ENCODE data around the gene CBX7. TPM values are rescaled to one million over a fixed set of nuclear protein-coding genes. Genes with fewer than 3 reads are reported as not detected.
"Not testable (repeated sequence)": the region's sequence is repeated elsewhere in the genome, so short reads cannot be mapped to it uniquely, and the experiment has no call there.

The CBX7 gene
- total and polyA plus RNA-seq, 4 experiments from 2014 or later = 22.8 to 198 (median 110) TPM

- Histone ChIP-seq H3K36me3 (ENCODE audit: insufficient read depth, low read length) (no peaks in the 10 kb centered on the region), H3K4me3 (ENCODE audit: low read length in 2 of 2) (peak overlapping the region; percentile 49 to 63), H3K4me1 (ENCODE audit: insufficient read depth, low read length) (peaks cover 52% of the 10 kb centered on the region), H3K9me3 (ENCODE audit: control insufficient read depth in 1 of 2, low read length in 2 of 2) (no peaks in the 10 kb centered on the region), H3K27ac (ENCODE audit: low read depth, low read length) (peak overlapping the region; percentile 40), H3K27me3 (ENCODE audit: insufficient read depth, low read length) (no peaks in the 10 kb centered on the region)
- intact Hi-C loops (cut with micrococcal nuclease) = loop anchor here (1.0 to 5.0 kb wide), 5 partner anchors 46 to 358 kb away; no protein-coding TSS in a partner anchor
- H3K36me3 Mint-ChIP-seq = no peaks in the 10 kb centered on the region
- no peaks in the 10 kb centered on the region for H3K9me3 Mint-ChIP-seq
- H3K4me1 Mint-ChIP-seq = peaks cover 28 to 49% (median 40%) of the 10 kb centered on the region in 4 donors
- DNase-seq = peak; percentile 81 to 89 (median 83)
- ChIA-PET POLR2A (ENCODE audit: partially characterized antibody) (interaction anchor here (0.5 to 11.8 kb wide), 17 partner anchors 8 to 1849 kb away, joined by 3 to 433 read pairs (median 5); partner anchors contain the start of genes ATF4, CBX7, PDGFB and RPL3), CTCF (ENCODE audit: partially characterized antibody) (interaction anchor here (0.6 to 19.5 kb wide), 53 partner anchors 9 to 490 kb away, joined by 3 to 477 read pairs (median 4); partner anchors contain the start of genes CBX7, PDGFB and RPL3)
- H3K27ac Mint-ChIP-seq = peak overlapping the region; percentile 89 to 95 (median 92)
- peaks cover 0 to 2% of the 10 kb centered on the region in 2 donors for H3K27me3 Mint-ChIP-seq
- H3K4me3 Mint-ChIP-seq = peak overlapping the region; percentile 51 to 79 (median 68)
Measured at GRCh38 chr22:39170825-39171622, 18.5 kb upstream of the CBX7 start.

- Histone ChIP-seq H3K27me3 (ENCODE audit: insufficient read depth, low read length) (no peaks in the 10 kb centered on the region), H3K27ac (ENCODE audit: low read depth, low read length) (no peak overlapping the region), H3K4me3 (ENCODE audit: low read length in 2 of 2) (no peak overlapping the region), H3K36me3 (ENCODE audit: insufficient read depth, low read length) (no peaks in the 10 kb centered on the region), H3K9me3 (ENCODE audit: control insufficient read depth in 1 of 2, low read length in 2 of 2) (no peaks in the 10 kb centered on the region), H3K4me1 (ENCODE audit: insufficient read depth, low read length) (peaks cover 42% of the 10 kb centered on the region)
- H3K4me3 Mint-ChIP-seq = no peak overlapping the region
- peak overlapping the region in 3 of 7 donors; percentile 48 to 91 (median 86) for H3K27ac Mint-ChIP-seq
- H3K27me3 Mint-ChIP-seq = peaks cover 0 to 2% of the 10 kb centered on the region in 2 donors
- intact Hi-C loops (cut with micrococcal nuclease) = loop anchor here (2.0 to 5.0 kb wide), 2 partner anchors 47 to 359 kb away; no protein-coding TSS in a partner anchor
- DNase-seq = no peak
- no peaks in the 10 kb centered on the region for H3K9me3 Mint-ChIP-seq
- H3K4me1 Mint-ChIP-seq = peaks cover 28 to 41% (median 34%) of the 10 kb centered on the region in 4 donors
- CTCF ChIA-PET (ENCODE audit: partially characterized antibody) = interaction anchor here (0.5 to 19.5 kb wide), 26 partner anchors 9 to 762 kb away, joined by 3 to 477 read pairs (median 4); partner anchors contain the start of genes PDGFB and RPL3
- no peaks in the 10 kb centered on the region for H3K36me3 Mint-ChIP-seq
- POLR2A ChIA-PET (ENCODE audit: partially characterized antibody) = interaction anchor here (0.7 to 11.8 kb wide), 11 partner anchors 10 to 360 kb away, joined by 3 to 433 read pairs (median 6); partner anchors contain the start of genes CBX7, PDGFB and RPL3
Measured at GRCh38 chr22:39169797-39170466, 17.5 kb upstream of the CBX7 start.

- H3K4me3 ChIP-seq (ENCODE audit: low read length in 2 of 2) = no peak overlapping the region
- no peaks in the 10 kb centered on the region for H3K36me3 ChIP-seq (ENCODE audit: insufficient read depth, low read length)
- Mint-ChIP-seq H3K9me3 (no peaks in the 10 kb centered on the region), H3K36me3 (no peaks in the 10 kb centered on the region), H3K27ac (peak overlapping the region in 1 of 7 donors; percentile 31), H3K4me3 (no peak overlapping the region), H3K4me1 (peaks cover 7 to 11% (median 9%) of the 10 kb centered on the region in 4 donors), H3K27me3 (peaks cover 0 to 2% of the 10 kb centered on the region in 2 donors)
- no peaks in the 10 kb centered on the region for H3K27me3 ChIP-seq (ENCODE audit: insufficient read depth, low read length)
- DNase-seq = no peak
- ChIA-PET POLR2A (ENCODE audit: partially characterized antibody) (interaction anchor here (11.8 kb wide), 1 partner anchor 148 kb away, joined by 433 read pairs; the partner anchor contains the start of gene RPL3), CTCF (ENCODE audit: partially characterized antibody) (interaction anchor here (8.9 to 19.5 kb wide), 2 partner anchors 139 to 148 kb away, joined by 162 to 477 read pairs; partner anchors contain the start of gene RPL3)
- H3K9me3 ChIP-seq (ENCODE audit: control insufficient read depth in 1 of 2, low read length in 2 of 2) = no peaks in the 10 kb centered on the region
- intact Hi-C loops (cut with micrococcal nuclease) = no loop called here
- H3K27ac ChIP-seq (ENCODE audit: low read depth, low read length) = no peak overlapping the region
- H3K4me1 ChIP-seq (ENCODE audit: insufficient read depth, low read length) = peaks cover 11% of the 10 kb centered on the region
Measured at GRCh38 chr22:39166547-39166946, 14.1 kb upstream of the CBX7 start.

- DNase-seq; H3K27me3 Mint-ChIP-seq; H3K36me3 ChIP-seq (ENCODE audit: insufficient read depth, low read length); H3K36me3 Mint-ChIP-seq; H3K4me3 Mint-ChIP-seq; H3K27ac ChIP-seq (ENCODE audit: low read depth, low read length); H3K9me3 ChIP-seq (ENCODE audit: control insufficient read depth in 1 of 2, low read length in 2 of 2); H3K4me3 ChIP-seq (ENCODE audit: low read length in 2 of 2); H3K27ac Mint-ChIP-seq; H3K9me3 Mint-ChIP-seq; H3K27me3 ChIP-seq (ENCODE audit: insufficient read depth, low read length): not testable (repeated sequence)
- intact Hi-C loops (cut with micrococcal nuclease) = loop anchor here (10.0 kb wide), 1 partner anchor 841 kb away; the partner anchor contains the start of gene CSNK1E
- CTCF ChIA-PET (ENCODE audit: partially characterized antibody) = interaction anchor here (0.7 to 10.4 kb wide), 6 partner anchors 14 to 429 kb away, joined by 3 to 80 read pairs (median 4); partner anchors contain the start of gene RPL3
- POLR2A ChIA-PET (ENCODE audit: partially characterized antibody) = interaction anchor here (1.2 kb wide), 1 partner anchor 14 kb away, joined by 3 read pairs; no protein-coding TSS in a partner anchor
- H3K4me1 ChIP-seq (ENCODE audit: insufficient read depth, low read length) = peaks cover 18% of the 10 kb centered on the region
- peaks cover 4 to 14% (median 10%) of the 10 kb centered on the region in 4 donors for H3K4me1 Mint-ChIP-seq
Measured at GRCh38 chr22:39156093-39156492, 3.6 kb upstream of the CBX7 start.

GRCh38 chr22:39155421-39155820 is 2.9 kb upstream of the CBX7 start:
- Histone ChIP-seq H3K36me3 (ENCODE audit: insufficient read depth, low read length) (no peaks in the 10 kb centered on the region), H3K9me3 (ENCODE audit: control insufficient read depth in 1 of 2, low read length in 2 of 2) (no peaks in the 10 kb centered on the region), H3K4me3 (ENCODE audit: low read length in 2 of 2) (no peak overlapping the region), H3K27me3 (ENCODE audit: insufficient read depth, low read length) (peaks cover 7% of the 10 kb centered on the region), H3K4me1 (ENCODE audit: insufficient read depth, low read length) (peaks cover 24% of the 10 kb centered on the region), H3K27ac (ENCODE audit: low read depth, low read length) (no peak overlapping the region)
- Mint-ChIP-seq H3K9me3 (no peaks in the 10 kb centered on the region), H3K4me1 (peaks cover 11 to 21% (median 16%) of the 10 kb centered on the region in 4 donors), H3K4me3 (no peak overlapping the region), H3K27ac (no peak overlapping the region), H3K36me3 (peaks cover 0 to 7% of the 10 kb centered on the region in 2 donors), H3K27me3 (peaks cover 0 to 3% of the 10 kb centered on the region in 2 donors)
- POLR2A ChIA-PET (ENCODE audit: partially characterized antibody) = interaction anchor here (1.0 to 1.2 kb wide), 2 partner anchors 13 to 90 kb away, joined by 3 read pairs; no protein-coding TSS in a partner anchor
- no peak for DNase-seq
- intact Hi-C loops (cut with micrococcal nuclease) = loop anchor here (10.0 kb wide), 1 partner anchor 841 kb away; the partner anchor contains the start of gene CSNK1E
- CTCF ChIA-PET (ENCODE audit: partially characterized antibody) = interaction anchor here (1.2 to 10.4 kb wide), 5 partner anchors 15 to 285 kb away, joined by 3 to 80 read pairs (median 5); partner anchors contain the start of gene RPL3

- H3K27me3 ChIP-seq (ENCODE audit: insufficient read depth, low read length) = peaks cover 7% of the 10 kb centered on the region
- H3K9me3 Mint-ChIP-seq = no peaks in the 10 kb centered on the region
- H3K36me3 ChIP-seq (ENCODE audit: insufficient read depth, low read length) = peaks cover 7% of the 10 kb centered on the region
- H3K4me3 Mint-ChIP-seq = peak overlapping the region; percentile 84 to 91 (median 88)
- no peak for DNase-seq
- H3K27ac Mint-ChIP-seq = peak overlapping the region; percentile 81 to 96 (median 93)
- ChIA-PET CTCF (ENCODE audit: partially characterized antibody) (interaction anchor here (0.6 to 10.4 kb wide), 3 partner anchors 18 to 284 kb away, joined by 3 to 80 read pairs (median 7); partner anchors contain the start of gene RPL3), POLR2A (ENCODE audit: partially characterized antibody) (interaction anchor here (0.6 to 3.0 kb wide), 9 partner anchors 17 to 447 kb away, joined by 3 to 24 read pairs (median 8); partner anchors contain the start of genes APOBEC3C, CBX6, GTPBP1 and PDGFB)
- H3K4me1 Mint-ChIP-seq = peaks cover 22 to 42% (median 31%) of the 10 kb centered on the region in 4 donors
- intact Hi-C loops (cut with micrococcal nuclease) = loop anchor here (10.0 kb wide), 1 partner anchor 838 kb away; the partner anchor contains the start of gene CSNK1E
- peak overlapping the region; percentile 75 for H3K27ac ChIP-seq (ENCODE audit: low read depth, low read length)
- H3K27me3 Mint-ChIP-seq = peaks cover 0 to 3% of the 10 kb centered on the region in 2 donors
- H3K36me3 Mint-ChIP-seq = peaks cover 0 to 19% of the 10 kb centered on the region in 2 donors
- H3K9me3 ChIP-seq (ENCODE audit: control insufficient read depth in 1 of 2, low read length in 2 of 2) = no peaks in the 10 kb centered on the region
- H3K4me3 ChIP-seq (ENCODE audit: low read length in 2 of 2) = peak overlapping the region; percentile 39 to 70
- H3K4me1 ChIP-seq (ENCODE audit: insufficient read depth, low read length) = peaks cover 46% of the 10 kb centered on the region
Measured at GRCh38 chr22:39153220-39153717, 789 bp upstream of the CBX7 start.
